HG03039 (cell line): ENCODE measurements around the gene ABRACL.
A peak's percentile ranks its signal among the peaks of the same experiment; 100 is the strongest.
"Not testable (repeated sequence)": the region's sequence is repeated elsewhere in the genome, so short reads cannot be mapped to it uniquely, and the experiment has no call there.

Experiments used
- ATAC-seq: cut with Tn5 transposase; IDR thresholded peaks from one replicate; pipeline ENCODE4 v1.9.1; 2021; ENCODE audit warnings: mild to moderate bottlenecking, moderate library complexity; ENCODE audit not compliant: unreplicated experiment

ABRACL gene, protein sequence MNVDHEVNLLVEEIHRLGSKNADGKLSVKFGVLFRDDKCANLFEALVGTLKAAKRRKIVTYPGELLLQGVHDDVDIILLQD

DNA sequence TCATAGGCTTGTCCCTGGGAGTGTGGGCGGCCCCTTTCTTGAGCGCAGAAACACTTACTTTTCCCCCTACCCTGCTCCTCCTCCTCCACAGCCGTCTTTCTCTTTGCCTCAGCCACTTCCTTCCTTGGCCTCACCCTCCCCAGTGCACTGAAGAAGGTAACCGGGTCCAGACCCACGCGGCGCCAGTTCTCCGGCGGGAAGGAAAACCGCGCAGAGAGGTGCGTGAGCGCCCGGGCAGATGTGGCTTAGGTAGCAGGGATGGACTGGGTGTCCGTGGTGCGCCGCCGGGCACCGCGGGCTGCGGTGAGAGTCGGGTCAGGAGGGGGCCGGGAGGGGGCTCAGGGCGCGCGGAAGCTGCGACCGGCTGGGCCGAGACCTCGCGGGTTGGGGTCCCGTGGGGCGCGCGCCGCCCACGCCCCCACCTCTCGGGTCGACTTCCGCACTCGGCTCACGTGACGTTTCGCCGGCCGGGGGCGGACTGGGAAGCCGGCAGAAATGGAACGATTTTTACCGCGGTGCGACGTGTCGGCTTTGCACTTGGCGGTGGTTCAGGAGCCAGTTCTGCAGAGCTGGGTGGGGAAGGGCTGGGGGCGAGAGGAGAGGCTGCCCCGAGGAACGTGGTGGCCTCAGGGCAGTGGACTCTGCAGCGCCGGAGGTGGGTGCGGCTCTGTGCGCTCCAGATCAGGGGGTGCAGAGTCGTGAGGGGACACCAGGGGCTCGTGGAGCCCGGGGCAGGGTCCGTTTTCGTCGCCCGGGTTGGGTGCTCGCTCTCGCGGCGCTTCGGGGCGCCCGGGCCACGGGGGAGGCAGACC is at the start of gene ABRACL:
TSS of gene ABRACL (plus strand) at position 88 of the 812 bp plus-strand sequence. CDS start 5,416 bp downstream, outside the sequence.
- ATAC-seq: peak; percentile 62

- no peak for ATAC-seq
Observed at GRCh38 chr6:138979365-138979764, 49.2 kb upstream of the ABRACL start.

DNA sequence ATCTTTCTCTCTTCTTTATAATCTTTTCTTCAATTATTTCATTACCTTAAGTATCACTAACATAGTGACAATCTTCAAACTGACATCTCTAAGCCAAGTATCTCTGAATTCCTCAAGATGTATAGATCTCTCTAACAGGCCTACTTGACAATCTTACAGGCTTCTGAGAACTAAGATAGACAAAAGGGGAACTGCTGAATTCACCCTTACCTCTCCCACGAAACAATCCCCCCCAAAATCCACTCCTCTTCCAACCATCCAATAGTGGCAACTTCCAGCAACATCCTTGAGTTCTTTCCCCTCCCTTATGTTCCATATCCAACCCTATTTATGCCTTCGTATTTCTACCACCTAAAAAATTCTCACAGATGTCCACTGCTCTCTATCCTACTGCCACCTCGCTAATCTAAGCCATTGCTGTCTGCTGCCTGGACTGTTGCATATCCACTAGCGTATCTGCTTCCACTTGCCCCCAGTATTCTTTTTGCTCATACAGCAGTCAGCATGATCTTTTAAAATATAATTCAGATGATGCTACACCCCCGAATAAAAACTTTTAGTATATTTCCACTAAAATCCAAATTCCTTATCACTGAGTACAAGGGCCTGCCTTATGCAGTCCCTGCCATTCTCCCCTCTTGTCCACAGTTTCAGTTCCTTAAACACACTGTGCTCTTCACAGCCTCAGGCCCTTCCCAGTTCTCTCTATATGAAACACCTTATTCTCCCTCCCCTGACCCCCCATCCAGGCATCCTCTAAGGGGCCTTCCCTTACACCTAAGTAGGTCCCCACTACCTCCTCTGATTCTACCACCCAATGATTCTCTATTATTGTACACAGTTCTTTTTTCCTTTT is 48.5 kb upstream of the ABRACL start:
- peak; percentile 49 for ATAC-seq

DNA sequence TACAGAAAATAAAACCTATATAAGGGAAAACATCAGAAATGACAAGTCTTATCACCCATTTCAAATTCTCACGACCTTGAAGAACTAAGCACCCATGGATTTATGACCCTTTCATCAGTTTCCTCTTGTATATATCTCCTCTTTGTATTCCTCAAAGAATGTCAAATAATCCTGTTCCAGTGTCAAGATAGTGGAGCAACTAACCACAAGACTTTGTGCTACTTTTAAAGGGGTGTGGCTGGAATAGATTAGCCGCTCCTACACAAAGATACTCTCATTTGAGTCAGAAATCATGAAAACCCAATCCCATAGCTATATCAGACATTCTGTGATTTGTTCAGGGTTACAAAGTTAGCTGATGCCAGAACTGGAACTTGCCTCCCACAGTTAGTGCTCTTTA is 47.1 kb upstream of the ABRACL start:
- no peak for ATAC-seq

DNA sequence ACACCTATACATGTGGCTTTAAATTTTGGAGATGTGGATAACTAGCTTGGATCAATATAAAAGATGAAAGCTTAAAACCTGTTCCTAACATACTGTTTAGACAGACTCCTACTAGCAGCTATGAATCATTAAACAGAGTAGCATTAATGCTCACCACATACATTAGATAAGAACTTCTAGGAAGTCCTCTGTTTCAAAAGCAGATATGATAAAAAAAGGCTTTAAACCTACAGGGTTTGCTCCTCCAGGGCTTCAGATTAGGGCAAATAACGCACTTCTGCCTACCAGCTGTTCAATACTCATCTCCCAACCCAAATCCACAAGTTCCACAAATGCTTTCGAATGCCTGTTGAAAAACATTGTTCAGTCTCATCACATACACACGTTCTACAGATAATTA is 42.0 kb upstream of the ABRACL start:
- ATAC-seq: no peak

DNA sequence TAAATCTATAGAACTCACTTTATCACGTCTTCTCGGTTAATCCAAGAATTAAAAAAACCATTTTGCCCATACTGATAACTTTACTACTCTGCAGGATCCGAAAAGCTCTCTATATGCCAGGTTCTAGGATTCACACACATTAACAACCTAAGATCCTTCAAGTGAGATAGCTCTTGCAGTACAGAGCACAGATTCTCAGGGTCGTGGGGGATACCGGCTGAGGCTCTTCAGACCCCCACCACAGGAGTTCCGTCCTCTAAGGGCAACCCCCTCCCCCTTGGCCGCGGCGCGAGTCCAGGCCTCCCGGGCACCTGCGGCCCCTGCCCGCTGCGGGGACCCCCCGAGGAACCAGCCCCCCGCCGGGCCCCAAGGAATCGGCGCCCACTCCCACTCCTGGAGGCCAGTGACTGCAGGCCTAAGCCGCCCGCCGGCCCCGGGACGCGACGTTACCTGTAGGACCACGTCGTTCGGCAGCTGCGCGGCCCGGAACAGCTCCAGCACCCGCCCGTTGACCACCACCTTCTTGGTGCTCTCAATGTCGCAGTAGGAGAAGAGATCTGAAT is 41.4 kb upstream of the ABRACL start:
- ATAC-seq: peak; percentile 16

DNA sequence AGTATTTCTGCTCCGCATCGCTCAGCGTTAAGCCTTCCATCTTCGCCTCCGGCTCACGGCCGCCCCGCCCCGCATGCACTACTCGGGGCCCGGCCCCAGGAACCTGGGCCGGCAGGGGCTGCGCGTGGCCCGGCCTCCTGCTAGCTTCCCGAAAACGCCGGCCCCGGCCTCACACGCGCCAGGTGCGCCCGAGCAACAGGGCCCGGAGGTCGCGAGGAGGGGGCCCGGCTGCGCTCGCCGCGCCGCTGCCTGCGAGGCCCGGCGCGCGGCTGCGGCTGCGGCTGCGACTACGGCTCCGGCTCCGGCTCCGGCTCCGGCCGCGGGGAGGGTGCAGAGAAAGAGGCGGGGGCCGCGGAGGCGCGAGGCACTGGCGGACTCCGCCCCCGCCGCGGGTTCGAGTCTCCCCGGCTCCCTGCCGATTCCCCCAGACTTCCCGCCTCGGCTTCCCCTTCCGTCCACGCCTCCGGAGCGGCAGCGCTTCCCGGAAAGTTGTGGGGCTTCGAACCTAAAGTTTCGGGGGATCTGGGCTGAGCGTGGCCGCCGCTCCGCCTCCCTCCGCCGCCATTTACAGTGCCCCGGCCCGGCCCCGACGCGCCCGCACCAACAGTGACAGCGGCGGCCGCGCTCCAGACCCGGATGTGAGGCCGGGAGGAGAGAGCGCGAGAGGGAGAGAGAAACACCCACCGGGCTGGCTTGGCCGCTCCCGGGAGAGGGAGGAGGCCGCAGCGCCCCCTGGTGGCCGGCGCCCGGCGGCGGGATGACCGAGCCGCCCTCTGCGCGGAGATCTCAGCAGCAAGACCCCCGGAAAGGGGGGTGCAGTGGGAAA is 40.7 kb upstream of the ABRACL start, which contains the start of gene REPS1:
TSS of gene REPS1 (minus strand) at position 611 of the 826 bp plus-strand sequence. CDS start at position 40, 571 bp downstream.
- ATAC-seq: peak; percentile 89

DNA sequence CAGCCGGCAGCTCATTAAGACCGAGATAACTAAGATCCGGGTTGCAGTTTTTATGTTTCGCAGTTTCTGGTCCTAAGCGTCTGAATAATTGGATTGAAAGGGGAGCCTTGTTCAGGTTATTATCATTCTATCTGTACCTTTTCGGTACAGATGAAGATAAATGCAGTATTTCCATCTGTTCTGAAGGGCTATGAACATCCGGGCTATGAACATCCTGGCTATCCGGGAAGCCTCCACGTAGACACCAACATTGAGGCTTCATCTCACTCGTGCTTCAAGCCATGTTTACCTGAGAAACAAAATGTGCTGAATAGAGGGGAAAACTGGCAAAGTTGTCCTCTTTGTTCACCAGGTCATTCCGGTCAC is 40.1 kb upstream of the ABRACL start:
- no peak for ATAC-seq

DNA sequence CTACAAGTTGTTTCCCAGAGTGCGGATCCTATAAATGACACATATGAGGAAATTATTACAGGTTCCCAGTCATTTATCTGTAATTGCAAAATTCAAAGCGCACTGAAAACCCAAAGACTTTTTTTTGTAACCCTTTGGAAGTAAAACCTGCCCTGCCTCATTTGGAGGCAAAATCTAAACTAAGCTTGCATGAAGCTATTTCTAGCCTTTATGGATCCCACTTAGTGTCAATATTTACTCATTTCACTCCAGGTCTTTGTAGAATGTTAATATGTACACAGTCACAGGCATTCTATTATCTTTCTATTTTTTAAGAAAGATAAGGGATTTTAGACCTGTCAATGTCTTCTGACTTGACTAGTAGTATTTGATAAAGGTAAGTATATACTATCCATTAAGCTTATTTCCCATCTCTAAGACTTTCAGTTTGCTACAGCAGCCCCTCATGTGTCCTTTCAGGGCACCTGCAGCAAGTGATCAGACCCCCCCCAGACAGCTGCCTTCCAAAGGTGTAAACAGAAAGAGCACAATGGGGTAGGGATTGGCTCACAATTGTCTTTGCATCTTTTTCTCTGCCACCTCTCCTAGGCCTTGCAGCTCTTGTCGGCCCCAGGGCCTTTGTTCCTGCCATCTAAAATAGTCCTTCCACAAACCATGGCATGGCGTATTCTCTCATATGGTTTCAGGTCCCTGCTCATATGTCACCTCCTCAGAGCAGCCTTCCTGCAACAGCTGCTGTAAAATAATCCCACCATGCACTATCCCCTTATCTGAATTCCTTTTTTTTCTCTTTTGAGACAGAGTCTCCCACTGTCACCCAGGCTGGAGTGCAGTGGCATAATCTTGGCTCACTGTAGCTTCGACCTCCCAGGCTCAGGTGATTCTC is 39.2 kb upstream of the ABRACL start:
- ATAC-seq: no peak

DNA sequence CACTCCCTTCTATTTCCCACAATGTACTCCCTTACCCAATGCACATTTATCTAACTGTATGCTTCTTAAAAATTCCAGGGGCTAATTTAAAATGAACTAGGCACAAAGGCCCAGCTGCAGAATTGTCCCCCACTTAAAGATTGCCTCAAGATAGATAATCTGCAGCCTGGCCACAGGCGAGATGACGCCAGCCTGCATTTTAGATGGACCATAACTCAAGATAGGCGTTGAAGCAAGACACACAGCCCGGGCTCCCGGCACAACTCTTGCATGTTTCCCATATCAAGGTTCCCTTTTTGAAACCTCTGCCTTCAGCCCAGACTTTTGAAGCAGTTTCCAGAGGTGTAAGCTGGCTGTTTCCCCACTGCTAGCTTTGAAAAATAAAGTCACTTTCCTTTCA is 37.3 kb upstream of the ABRACL start:
- ATAC-seq: no peak

- ATAC-seq: not testable (repeated sequence)
Observed at GRCh38 chr6:138992965-138993364, 35.6 kb upstream of the ABRACL start.

GRCh38 chr6:138993410-138993809 is 35.1 kb upstream of the ABRACL start:
- ATAC-seq: not testable (repeated sequence)

DNA sequence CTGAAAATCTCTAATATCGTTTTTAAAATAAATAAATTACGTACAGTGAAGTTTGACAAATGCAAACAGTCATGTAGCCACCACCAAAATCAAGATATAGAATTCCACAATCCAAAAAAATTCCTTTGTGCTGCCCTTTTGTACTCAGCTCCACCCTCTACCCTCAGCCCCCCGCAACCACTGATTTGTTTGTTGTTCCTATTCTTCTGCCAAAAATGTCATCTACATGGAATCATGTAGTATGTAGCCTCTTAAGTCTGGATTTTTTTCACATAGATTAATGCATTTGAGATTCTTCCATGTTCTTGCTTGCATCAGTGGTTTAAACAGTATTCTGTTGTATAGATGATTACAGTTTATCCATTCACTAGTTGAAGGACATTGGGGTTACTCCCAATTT is 32.0 kb upstream of the ABRACL start:
- ATAC-seq: no peak

GRCh38 chr6:138997136-138997535 is 31.4 kb upstream of the ABRACL start:
- no peak for ATAC-seq

GRCh38 chr6:138999949-139000725 is 28.4 kb upstream of the ABRACL start:
- ATAC-seq: no peak

- no peak for ATAC-seq
Observed at GRCh38 chr6:139003751-139004150, 24.8 kb upstream of the ABRACL start.

DNA sequence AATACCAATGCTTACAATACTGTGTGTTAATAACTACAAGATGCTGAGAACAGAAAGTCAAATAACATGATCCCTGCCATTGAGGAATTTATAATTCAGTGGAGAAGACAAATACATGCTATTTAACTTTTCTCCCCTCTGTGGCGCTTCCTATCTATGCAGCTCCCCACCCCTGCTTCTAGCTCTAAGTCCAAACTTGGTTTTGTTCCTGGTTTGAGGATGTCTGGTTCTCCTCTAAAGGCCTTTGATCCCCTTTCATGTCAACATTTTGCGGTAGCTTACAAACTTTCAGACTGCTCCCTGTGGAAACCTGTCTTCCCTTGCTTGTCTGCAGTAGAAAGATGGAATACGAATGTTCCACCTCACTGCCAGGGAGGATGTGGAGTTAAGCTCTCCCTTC is 22.1 kb upstream of the ABRACL start:
- no peak for ATAC-seq

GRCh38 chr6:139007428-139007827 is 21.1 kb upstream of the ABRACL start:
- no peak for ATAC-seq

DNA sequence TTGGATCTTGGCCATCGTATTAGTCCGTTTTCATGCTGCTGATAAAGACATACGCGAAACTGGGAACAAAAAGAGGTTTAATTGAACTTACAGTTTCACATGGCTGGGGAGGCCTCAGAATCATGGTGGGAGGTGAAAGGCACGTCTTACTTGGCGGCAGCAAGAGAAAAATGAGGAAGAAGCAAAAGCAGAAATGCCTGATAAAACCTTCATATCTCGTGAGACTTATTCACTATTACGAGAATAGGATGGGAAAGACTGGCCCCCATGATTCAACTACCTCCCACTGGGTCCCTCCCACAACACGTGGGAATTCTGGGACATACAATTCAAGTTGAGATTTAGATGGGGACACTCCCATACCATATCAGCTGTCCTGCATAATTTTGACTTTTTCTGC is 20.4 kb upstream of the ABRACL start:
- no peak for ATAC-seq
